HEK293 (cell line): ENCODE results near the gene SERPINB13.

Experiments
- CTCF ChIA-PET: fragments of 350-600 bp; formaldehyde crosslinking; extraction: SDS; loops from one replicate; lab custom pipeline; 2021; ENCODE audit warnings: antibody characterized with exemption; lab: Yijun Ruan, JAX
- POLR2A ChIA-PET: fragments of 300-600 bp; formaldehyde crosslinking; extraction: SDS; loops from one replicate; lab custom pipeline; 2020; ENCODE audit warnings: antibody characterized with exemption, inconsistent platforms; lab: Yijun Ruan, JAX
- H3K27ac ChIP-seq: fragments of 200-500 bp; sonication (Bioruptor generic); 2 replicates; pipeline ENCODE4 v1.5.1; 2014; ENCODE audit warnings: low read depth, low read length, control low read depth, inconsistent platforms; ENCODE audit errors: extremely low read depth
- H3K36me3 ChIP-seq, 2 experiments: fragments of 200-500 bp in 1 of 2; sonication (Bioruptor generic) in 1 of 2; 1 replicate in 1 of 2; 2 replicates in 1 of 2; pipeline ENCODE4 v1.5.1; 2014 to 2017; ENCODE audit warnings: inconsistent platforms in 2 of 2, low read length in 2 of 2; ENCODE audit not compliant: control insufficient read depth in 2 of 2, insufficient read depth in 1 of 2
- H3K4me1 ChIP-seq: fragments of 200-500 bp; sonication (Bioruptor generic); 2 replicates; pipeline ENCODE4 v1.5.1; 2014; ENCODE audit warnings: mild to moderate bottlenecking, low read length, inconsistent platforms; ENCODE audit not compliant: control insufficient read depth, insufficient read depth
- H3K4me3 ChIP-seq: 2 replicates; pipeline ENCODE4 v1.5.1; 2011; ENCODE audit warnings: low read depth, mild to moderate bottlenecking, control low read depth, low read length, moderate library complexity
- H3K9me3 ChIP-seq: fragments of 200-500 bp; sonication (Bioruptor generic); 2 replicates; pipeline ENCODE4 v1.5.1; 2014; ENCODE audit warnings: low read depth, low read length, inconsistent platforms; ENCODE audit not compliant: control insufficient read depth, insufficient read depth
- AEBP2 ChIP-seq: fragments of 450-650 bp; formaldehyde crosslinking; IDR thresholded peaks from 2 replicates; pipeline ENCODE4 v1.5.1; 2016; ENCODE audit warnings: missing biosample characterization, missing genetic modification characterization, borderline replicate concordance
- GLI4 ChIP-seq: fragments of 450-650 bp; formaldehyde crosslinking; IDR thresholded peaks from 2 replicates; pipeline ENCODE4 v1.5.1; 2016; ENCODE audit warnings: missing biosample characterization, missing genetic modification characterization
- HOXA7 ChIP-seq: sonication (generic); formaldehyde crosslinking; IDR thresholded peaks from 2 replicates; pipeline ENCODE4 v1.8.1; 2022; ENCODE audit warnings: missing genetic modification reagents, borderline replicate concordance
- HOXC10 ChIP-seq: sonication (generic); formaldehyde crosslinking; IDR thresholded peaks from 2 replicates; pipeline ENCODE4 v1.8.1; 2023; ENCODE audit warnings: mild to moderate bottlenecking, missing genetic modification reagents
- PATZ1 ChIP-seq: fragments of 450-650 bp; formaldehyde crosslinking; IDR thresholded peaks from 2 replicates; pipeline ENCODE4 v1.5.1; 2016; ENCODE audit warnings: missing biosample characterization, missing genetic modification characterization
- PRDM1 ChIP-seq: fragments of 450-650 bp; formaldehyde crosslinking; IDR thresholded peaks from 2 replicates; pipeline ENCODE4; 2016; ENCODE audit warnings: missing biosample characterization, missing genetic modification characterization
- PRDM4 ChIP-seq: fragments of 450-650 bp; formaldehyde crosslinking; IDR thresholded peaks from 2 replicates; pipeline ENCODE4 v1.5.1; 2017; ENCODE audit warnings: missing biosample characterization, missing genetic modification characterization
- ZFP69B ChIP-seq: fragments of 450-650 bp; formaldehyde crosslinking; IDR thresholded peaks from 2 replicates; pipeline ENCODE4 v1.5.1; 2016; ENCODE audit warnings: missing biosample characterization, missing genetic modification characterization
- ZNF239 ChIP-seq: fragments of 450-650 bp; formaldehyde crosslinking; IDR thresholded peaks from 2 replicates; pipeline ENCODE4 v1.5.1; 2016; ENCODE audit warnings: missing biosample characterization, missing genetic modification characterization
- ZNF391 ChIP-seq: fragments of 450-650 bp; formaldehyde crosslinking; IDR thresholded peaks from 2 replicates; pipeline ENCODE4 v1.5.1; 2016; ENCODE audit warnings: low read depth, missing biosample characterization, missing genetic modification characterization, borderline replicate concordance
- ZNF501 ChIP-seq: fragments of 450-650 bp; formaldehyde crosslinking; IDR thresholded peaks from 2 replicates; pipeline ENCODE4 v1.5.1; 2016; ENCODE audit warnings: missing biosample characterization, missing genetic modification characterization
- ZNF513 ChIP-seq: fragments of 450-650 bp; IDR thresholded peaks from 2 replicates; pipeline ENCODE4 v1.5.1; 2018; ENCODE audit warnings: missing biosample characterization, missing genetic modification characterization
- ZNF555 ChIP-seq: fragments of 450-650 bp; formaldehyde crosslinking; conservative IDR thresholded peaks from 2 replicates; pipeline ENCODE4 v1.5.1; 2017; ENCODE audit warnings: missing biosample characterization, mild to moderate bottlenecking, missing genetic modification characterization, inconsistent platforms
- ZNF558 ChIP-seq: fragments of 450-650 bp; formaldehyde crosslinking; IDR thresholded peaks from 2 replicates; pipeline ENCODE4 v1.5.1; 2016; ENCODE audit warnings: missing biosample characterization, missing genetic modification characterization
- ZNF571 ChIP-seq: fragments of 450-650 bp; formaldehyde crosslinking; IDR thresholded peaks from 2 replicates; pipeline ENCODE4 v1.5.0; 2017; ENCODE audit warnings: missing biosample characterization, missing genetic modification characterization
- ZNF585B ChIP-seq: fragments of 450-650 bp; formaldehyde crosslinking; IDR thresholded peaks from 2 replicates; pipeline ENCODE4 v1.5.1; 2016; ENCODE audit warnings: missing biosample characterization, missing genetic modification characterization
- ZNF677 ChIP-seq: fragments of 450-650 bp; IDR thresholded peaks from 2 replicates; pipeline ENCODE4 v1.5.0; 2018; ENCODE audit warnings: missing biosample characterization, mild to moderate bottlenecking, missing genetic modification characterization, moderate library complexity
- ZNF777 ChIP-seq: fragments of 450-650 bp; formaldehyde crosslinking; IDR thresholded peaks from 2 replicates; pipeline ENCODE4 v1.5.1; 2017; ENCODE audit warnings: missing biosample characterization, missing genetic modification characterization, borderline replicate concordance
- TF ChIP-seq, protein P1 (sequence below): fragments of 450-650 bp; formaldehyde crosslinking; IDR thresholded peaks from 2 replicates; pipeline ENCODE4 v1.5.1; 2016; ENCODE audit warnings: missing biosample characterization, missing genetic modification characterization

Gene SERPINB13

GRCh38 chr18:63603355-63603754, 16.2 kb downstream of the SERPINB13 start:
- Histone ChIP-seq H3K27ac (no peak overlapping the region), H3K4me1 (no peaks in the 10 kb centered on the region), H3K9me3 (no peaks in the 10 kb centered on the region), H3K36me3 (no peaks in the 10 kb centered on the region), H3K4me3 (no peak overlapping the region)
- TF ChIP-seq GLI4 (tag by site-specific recombination) (no peak), ZFP69B (no peak), ZNF677 (tag by site-specific recombination) (no peak), ZNF501 (tag by site-specific recombination) (no peak), ZNF239 (tag by site-specific recombination) (no peak), HOXC10 (no peak), PRDM1 (no peak), ZNF585B (tag by site-specific recombination) (no peak), AEBP2 (tag by site-specific recombination) (no peak), ZNF555 (no peak), HOXA7 (CRISPR knock-in tag) (no peak), ZNF391 (no peak), ZNF571 (tag by site-specific recombination) (no peak), ZNF777 (tag by site-specific recombination) (no peak), ZNF513 (tag by site-specific recombination) (no peak), PRDM4 (tag by site-specific recombination) (no peak), PATZ1 (tag by site-specific recombination) (no peak), ZNF558 (tag by site-specific recombination) (no peak)
- TF ChIP-seq, protein P1, sequence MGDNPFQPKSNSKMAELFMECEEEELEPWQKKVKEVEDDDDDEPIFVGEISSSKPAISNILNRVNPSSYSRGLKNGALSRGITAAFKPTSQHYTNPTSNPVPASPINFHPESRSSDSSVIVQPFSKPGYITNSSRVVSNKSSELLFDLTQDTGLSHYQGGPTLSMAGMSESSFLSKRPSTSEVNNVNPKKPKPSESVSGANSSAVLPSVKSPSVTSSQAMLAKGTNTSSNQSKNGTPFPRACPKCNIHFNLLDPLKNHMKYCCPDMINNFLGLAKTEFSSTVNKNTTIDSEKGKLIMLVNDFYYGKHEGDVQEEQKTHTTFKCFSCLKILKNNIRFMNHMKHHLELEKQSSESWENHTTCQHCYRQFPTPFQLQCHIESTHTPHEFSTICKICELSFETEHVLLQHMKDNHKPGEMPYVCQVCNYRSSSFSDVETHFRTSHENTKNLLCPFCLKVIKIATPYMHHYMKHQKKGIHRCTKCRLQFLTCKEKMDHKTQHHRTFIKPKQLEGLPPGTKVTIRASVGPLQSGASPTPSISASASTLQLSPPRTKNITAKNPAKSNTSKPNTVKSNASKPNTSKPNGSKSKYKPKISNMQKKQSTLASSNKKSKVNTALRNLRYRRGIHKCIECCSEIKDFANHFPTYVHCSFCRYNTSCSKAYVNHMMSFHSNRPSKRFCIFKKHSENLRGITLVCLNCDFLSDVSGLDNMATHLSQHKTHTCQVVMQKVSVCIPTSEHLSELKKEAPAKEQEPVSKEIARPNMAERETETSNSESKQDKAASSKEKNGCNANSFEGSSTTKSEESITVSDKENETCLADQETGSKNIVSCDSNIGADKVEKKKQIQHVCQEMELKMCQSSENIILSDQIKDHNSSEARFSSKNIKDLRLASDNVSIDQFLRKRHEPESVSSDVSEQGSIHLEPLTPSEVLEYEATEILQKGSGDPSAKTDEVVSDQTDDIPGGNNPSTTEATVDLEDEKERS (tag by site-specific recombination): no peak
- ChIA-PET POLR2A (no interaction called here), CTCF (interaction anchor here (0.7 kb wide), 1 partner anchor 91 kb away, joined by 3 read pairs; no protein-coding TSS in a partner anchor)
